ENCODE results near the gene SDK2. TPM values are rescaled to one million over a fixed set of nuclear protein-coding genes. Genes with fewer than 3 reads are reported as not detected.

SDK2 gene
- polyA plus RNA-seq, 1 of the 3 experiments (the other 2 are of a cell fraction): 0.02 TPM

- H3K9me2 ChIP-seq: no peaks in the 10 kb centered on the region
- H2AFZ ChIP-seq (ENCODE audit: low read depth): no peak overlapping the region
- no peak overlapping the region for H3K4me3 ChIP-seq (ENCODE audit: low read depth in 2 of 2, low read length in 1 of 2)
- H3K9me3 ChIP-seq: no peaks in the 10 kb centered on the region
- ChIA-PET POLR2A (interaction anchor here (0.5 to 1.7 kb wide), 3 partner anchors 17 to 75 kb away, joined by 3 to 6 read pairs (median 3); no protein-coding TSS in a partner anchor), CTCF (interaction anchor here (1.0 to 9.0 kb wide), 7 partner anchors 10 to 104 kb away, joined by 3 to 84 read pairs (median 7); partner anchors contain the start of gene CDC42EP4)
- TF ChIP-seq RAD21 (IDR thresholded peaks at IDR 0.05; ENCODE audit: low read length) (no peak), RFX5 (IDR thresholded peaks at IDR 0.05; ENCODE audit: low read length) (no peak), FOXJ3 (CRISPR knock-in tag; IDR thresholded peaks at IDR 0.05) (no peak), POLR2AphosphoS5 (IDR thresholded peaks at IDR 0.05; ENCODE audit: low read depth, low read length) (no peak), MEF2A (IDR thresholded peaks at IDR 0.05; ENCODE audit: borderline replicate concordance, low read depth) (no peak), ZBTB33 (IDR thresholded peaks at IDR 0.05; ENCODE audit: borderline replicate concordance, low read depth) (no peak), FOXM1 (IDR thresholded peaks at IDR 0.05; ENCODE audit: low read depth) (no peak), USF2 (IDR thresholded peaks at IDR 0.05; ENCODE audit: borderline replicate concordance, low read depth, low read length) (no peak), TCF12 (IDR thresholded peaks at IDR 0.05) (no peak), EP300 (IDR thresholded peaks at IDR 0.05; ENCODE audit: borderline replicate concordance in 1 of 2, low read depth in 1 of 2, low read length in 1 of 2) (no peak), JUND (IDR thresholded peaks at IDR 0.05) (no peak), TEAD4 (IDR thresholded peaks at IDR 0.05; ENCODE audit: borderline replicate concordance, insufficient read depth) (no peak), NRF1 (IDR thresholded peaks at IDR 0.05; ENCODE audit: low read depth, low read length) (no peak), YY1 (IDR thresholded peaks at IDR 0.05; ENCODE audit: low read depth) (no peak)
- TF ChIP-seq, protein P1, sequence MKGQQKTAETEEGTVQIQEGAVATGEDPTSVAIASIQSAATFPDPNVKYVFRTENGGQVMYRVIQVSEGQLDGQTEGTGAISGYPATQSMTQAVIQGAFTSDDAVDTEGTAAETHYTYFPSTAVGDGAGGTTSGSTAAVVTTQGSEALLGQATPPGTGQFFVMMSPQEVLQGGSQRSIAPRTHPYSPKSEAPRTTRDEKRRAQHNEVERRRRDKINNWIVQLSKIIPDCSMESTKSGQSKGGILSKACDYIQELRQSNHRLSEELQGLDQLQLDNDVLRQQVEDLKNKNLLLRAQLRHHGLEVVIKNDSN (IDR thresholded peaks at IDR 0.05; ENCODE audit: borderline replicate concordance, low read depth): no peak
- TF ChIP-seq, protein P2, sequence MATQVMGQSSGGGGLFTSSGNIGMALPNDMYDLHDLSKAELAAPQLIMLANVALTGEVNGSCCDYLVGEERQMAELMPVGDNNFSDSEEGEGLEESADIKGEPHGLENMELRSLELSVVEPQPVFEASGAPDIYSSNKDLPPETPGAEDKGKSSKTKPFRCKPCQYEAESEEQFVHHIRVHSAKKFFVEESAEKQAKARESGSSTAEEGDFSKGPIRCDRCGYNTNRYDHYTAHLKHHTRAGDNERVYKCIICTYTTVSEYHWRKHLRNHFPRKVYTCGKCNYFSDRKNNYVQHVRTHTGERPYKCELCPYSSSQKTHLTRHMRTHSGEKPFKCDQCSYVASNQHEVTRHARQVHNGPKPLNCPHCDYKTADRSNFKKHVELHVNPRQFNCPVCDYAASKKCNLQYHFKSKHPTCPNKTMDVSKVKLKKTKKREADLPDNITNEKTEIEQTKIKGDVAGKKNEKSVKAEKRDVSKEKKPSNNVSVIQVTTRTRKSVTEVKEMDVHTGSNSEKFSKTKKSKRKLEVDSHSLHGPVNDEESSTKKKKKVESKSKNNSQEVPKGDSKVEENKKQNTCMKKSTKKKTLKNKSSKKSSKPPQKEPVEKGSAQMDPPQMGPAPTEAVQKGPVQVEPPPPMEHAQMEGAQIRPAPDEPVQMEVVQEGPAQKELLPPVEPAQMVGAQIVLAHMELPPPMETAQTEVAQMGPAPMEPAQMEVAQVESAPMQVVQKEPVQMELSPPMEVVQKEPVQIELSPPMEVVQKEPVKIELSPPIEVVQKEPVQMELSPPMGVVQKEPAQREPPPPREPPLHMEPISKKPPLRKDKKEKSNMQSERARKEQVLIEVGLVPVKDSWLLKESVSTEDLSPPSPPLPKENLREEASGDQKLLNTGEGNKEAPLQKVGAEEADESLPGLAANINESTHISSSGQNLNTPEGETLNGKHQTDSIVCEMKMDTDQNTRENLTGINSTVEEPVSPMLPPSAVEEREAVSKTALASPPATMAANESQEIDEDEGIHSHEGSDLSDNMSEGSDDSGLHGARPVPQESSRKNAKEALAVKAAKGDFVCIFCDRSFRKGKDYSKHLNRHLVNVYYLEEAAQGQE (IDR thresholded peaks at IDR 0.05; ENCODE audit: low read depth, low read length): no peak
- no peak for DNase-seq
- H4K20me1 ChIP-seq (ENCODE audit: insufficient read depth): no peaks in the 10 kb centered on the region
- H3K4me1 ChIP-seq (ENCODE audit: control insufficient read depth in 1 of 2, insufficient read depth in 2 of 2, low read depth in 1 of 2, low read length in 1 of 2): peaks cover 0 to 63% of the 10 kb centered on the region in 2 experiments; a peak in 1 of 4 replicates
- no peaks in the 10 kb centered on the region for H3K36me3 ChIP-seq (replicated peaks in 1 of 2; ENCODE audit: control insufficient read depth in 1 of 2, insufficient read depth in 2 of 2, low read length in 1 of 2)
- WGBS (ENCODE audit: low lambda C conversion rate): 78% methylated on average over 10 of the region's 10 CpGs
- H3K79me2 ChIP-seq (ENCODE audit: insufficient read depth): no peaks in the 10 kb centered on the region
- no peak overlapping the region for H3K4me2 ChIP-seq
- H3K9ac ChIP-seq: no peak overlapping the region
- H3K27ac ChIP-seq (ENCODE audit: low read depth in 2 of 2, low read length in 1 of 2): no peak overlapping the region
- H3F3A ChIP-seq (replicated peaks; ENCODE audit: insufficient read depth): no peaks in the 10 kb centered on the region
- H3K27me3 ChIP-seq (ENCODE audit: insufficient read depth): 0 out of 2 replicates have a peak, but pooled peaks cover 7% of the 10 kb centered on the region
These were observed 284.9 kb downstream of the SDK2 start for GRCh38 chr17:73359352-73359751.
